Astrocyte of the spinal cord (primary cell): ENCODE results near the gene IGFALS.
A peak's percentile ranks its signal among the peaks of the same experiment; 100 is the strongest.

Experiments
- DNase-seq: peaks from one replicate; pipeline ENCODE4 v3.0.0; 2011; ENCODE audit warnings: low read depth, low spot score
- H3K4me3 ChIP-seq: 2 replicates; pipeline ENCODE4 v1.5.1; 2011; ENCODE audit warnings: low read depth, mild to moderate bottlenecking, low read length, moderate library complexity
- in situ Hi-C: cut with HindIII; loops from 2 replicates; pipeline ENCODE4 v1.10.0; 2017; ENCODE audit warnings: low sequenced_read_pairs
- TF ChIP-seq, protein P1 (sequence below): IDR thresholded peaks from 2 replicates; pipeline ENCODE4 v1.5.1; 2012; ENCODE audit warnings: low read depth, mild to moderate bottlenecking, low read length, inconsistent platforms

The IGFALS gene

DNA sequence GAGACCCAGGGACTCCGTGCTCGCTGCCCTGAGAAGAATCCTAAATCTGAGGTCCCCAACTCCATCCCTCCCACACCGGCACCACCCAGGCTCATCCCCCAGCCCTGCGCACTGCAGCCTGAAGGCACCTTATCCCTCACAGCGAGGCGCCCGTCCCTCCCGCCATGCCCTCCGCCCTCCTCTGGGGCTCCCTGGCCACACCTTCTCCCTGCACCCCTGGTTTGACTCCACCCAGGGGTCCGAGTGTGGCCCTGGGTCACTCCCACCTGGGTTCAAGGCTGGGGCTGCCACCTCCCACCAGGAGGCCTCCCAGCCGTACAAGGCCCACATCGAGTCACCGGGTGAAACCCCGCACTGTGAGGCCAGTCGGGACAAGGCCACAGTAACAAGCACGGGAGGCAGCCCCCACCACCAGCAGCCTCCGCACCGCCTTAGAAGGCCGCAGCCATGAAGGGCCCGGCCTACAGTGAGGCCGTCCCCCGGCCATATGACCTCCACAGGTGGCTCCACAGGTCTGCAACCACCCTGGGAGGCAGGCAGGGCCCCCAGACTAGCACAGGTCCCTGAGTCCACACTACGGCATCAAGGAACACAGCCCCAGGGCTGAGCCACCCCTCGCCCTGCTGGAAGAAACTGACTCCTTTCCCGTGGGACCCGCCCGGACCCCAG, 24.8 kb upstream of the IGFALS start:
- no peak overlapping the region for H3K4me3 ChIP-seq
- in situ Hi-C loops = no loop called here
- TF ChIP-seq, protein P1, sequence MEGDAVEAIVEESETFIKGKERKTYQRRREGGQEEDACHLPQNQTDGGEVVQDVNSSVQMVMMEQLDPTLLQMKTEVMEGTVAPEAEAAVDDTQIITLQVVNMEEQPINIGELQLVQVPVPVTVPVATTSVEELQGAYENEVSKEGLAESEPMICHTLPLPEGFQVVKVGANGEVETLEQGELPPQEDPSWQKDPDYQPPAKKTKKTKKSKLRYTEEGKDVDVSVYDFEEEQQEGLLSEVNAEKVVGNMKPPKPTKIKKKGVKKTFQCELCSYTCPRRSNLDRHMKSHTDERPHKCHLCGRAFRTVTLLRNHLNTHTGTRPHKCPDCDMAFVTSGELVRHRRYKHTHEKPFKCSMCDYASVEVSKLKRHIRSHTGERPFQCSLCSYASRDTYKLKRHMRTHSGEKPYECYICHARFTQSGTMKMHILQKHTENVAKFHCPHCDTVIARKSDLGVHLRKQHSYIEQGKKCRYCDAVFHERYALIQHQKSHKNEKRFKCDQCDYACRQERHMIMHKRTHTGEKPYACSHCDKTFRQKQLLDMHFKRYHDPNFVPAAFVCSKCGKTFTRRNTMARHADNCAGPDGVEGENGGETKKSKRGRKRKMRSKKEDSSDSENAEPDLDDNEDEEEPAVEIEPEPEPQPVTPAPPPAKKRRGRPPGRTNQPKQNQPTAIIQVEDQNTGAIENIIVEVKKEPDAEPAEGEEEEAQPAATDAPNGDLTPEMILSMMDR = no peak

DNA sequence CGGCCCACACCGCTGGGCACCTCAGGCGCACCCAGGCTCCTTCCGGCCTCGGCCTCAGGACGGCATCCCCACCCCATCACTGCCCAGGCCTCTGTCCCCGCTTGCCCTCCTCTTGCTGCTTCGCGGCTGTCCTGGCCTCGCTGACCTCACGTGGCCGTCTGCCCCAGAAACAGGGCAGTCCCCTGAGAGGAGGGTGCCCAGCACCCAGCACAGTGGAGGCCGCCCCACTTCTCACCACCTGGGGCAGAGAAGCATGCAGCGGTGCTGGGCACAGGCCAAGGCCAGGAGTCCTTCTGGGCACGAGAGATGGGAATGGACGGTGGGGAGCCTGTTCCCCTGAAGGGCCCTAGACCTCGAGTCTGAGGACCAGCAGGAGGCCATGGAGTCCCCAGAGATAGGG, 24.2 kb upstream of the IGFALS start:
- no peak overlapping the region for H3K4me3 ChIP-seq
- in situ Hi-C loops = no loop called here
- TF ChIP-seq, protein P1 = no peak
- no peak for DNase-seq

More for the DNA sequence above, 24.8 kb upstream of the IGFALS start:
- DNase-seq = no peak

DNA sequence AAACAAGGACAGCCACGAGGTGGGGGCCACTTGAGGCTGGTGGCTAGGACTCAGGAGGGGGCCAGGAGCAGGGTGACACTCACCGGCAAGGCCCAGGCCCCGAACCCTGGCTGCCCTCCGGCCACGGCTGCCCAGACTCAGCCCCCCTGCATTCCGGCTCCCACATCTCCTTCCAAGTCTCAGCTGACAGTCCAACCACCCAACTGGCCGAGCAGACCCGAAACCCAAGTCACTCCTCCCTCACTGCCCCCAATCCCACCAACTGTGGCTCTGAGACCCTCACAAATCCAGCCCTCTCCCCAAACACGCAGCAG, 23.7 kb upstream of the IGFALS start:
- no peak overlapping the region for H3K4me3 ChIP-seq
- DNase-seq = no peak
- in situ Hi-C loops = no loop called here
- TF ChIP-seq, protein P1 = no peak

DNA sequence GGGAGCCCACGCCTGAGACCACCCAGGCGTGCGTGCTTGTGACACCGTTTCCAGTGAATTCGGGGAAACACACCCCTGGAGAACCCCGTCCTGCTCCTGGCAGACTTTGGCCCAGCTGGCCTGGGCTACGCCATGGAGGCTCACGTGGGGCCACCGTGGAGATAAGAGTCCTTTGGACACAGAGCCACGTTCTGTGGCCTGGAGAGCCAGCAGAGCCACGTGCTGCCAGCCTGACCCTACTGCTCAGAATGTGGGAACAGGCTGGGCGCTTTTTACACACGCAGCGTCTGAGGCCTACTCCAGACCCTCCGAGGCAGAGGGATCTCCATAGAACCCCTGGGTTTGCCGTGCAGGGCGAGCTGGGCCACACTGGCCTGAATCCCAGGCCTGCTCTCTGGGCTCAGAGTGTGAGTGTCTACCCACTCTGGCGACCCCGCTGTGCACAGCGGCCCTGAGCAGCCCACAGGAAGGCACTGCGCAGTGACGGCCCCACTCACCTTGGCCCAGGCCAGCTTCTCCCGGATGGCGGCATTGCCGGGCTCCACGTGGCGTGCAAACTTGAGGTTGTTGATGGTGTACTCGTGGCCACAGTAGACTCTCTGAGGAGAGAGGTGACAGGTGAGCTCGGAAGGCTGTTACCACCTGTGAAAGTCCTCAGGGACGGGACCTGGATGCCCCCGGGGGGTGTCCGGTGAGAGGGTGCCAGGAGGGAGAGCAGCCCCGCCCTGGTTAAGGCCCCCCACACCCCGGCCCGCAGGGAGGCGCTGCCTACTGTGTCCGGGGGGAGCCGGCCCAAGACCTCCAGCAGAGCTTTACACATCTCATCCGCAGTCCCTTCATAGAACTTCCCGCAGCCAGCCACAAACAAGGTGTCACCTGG, 23.1 kb upstream of the IGFALS start:
- H3K4me3 ChIP-seq = no peak overlapping the region
- TF ChIP-seq, protein P1 = no peak
- in situ Hi-C loops = no loop called here
- no peak for DNase-seq

DNA sequence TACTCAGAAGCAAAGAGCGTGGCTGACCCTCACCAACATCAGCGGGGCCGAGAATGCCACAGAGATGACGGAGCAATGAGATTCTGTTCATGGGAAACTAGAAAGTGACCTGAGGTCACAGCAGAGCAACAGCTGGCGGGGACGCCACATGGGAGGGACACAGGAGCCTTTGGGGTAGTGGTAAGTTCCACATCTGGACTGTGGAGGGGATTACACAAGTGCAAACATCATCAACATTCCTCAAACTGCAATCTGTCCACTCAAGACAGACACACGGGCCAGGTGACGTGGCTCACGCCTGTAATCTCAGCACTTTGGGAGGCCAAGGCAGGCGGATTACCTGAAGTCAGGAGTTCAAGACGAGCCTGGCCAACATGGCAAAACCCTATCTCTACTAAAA, 22.0 kb upstream of the IGFALS start:
- H3K4me3 ChIP-seq = no peak overlapping the region
- DNase-seq = no peak
- TF ChIP-seq, protein P1 = no peak
- in situ Hi-C loops = no loop called here

DNA sequence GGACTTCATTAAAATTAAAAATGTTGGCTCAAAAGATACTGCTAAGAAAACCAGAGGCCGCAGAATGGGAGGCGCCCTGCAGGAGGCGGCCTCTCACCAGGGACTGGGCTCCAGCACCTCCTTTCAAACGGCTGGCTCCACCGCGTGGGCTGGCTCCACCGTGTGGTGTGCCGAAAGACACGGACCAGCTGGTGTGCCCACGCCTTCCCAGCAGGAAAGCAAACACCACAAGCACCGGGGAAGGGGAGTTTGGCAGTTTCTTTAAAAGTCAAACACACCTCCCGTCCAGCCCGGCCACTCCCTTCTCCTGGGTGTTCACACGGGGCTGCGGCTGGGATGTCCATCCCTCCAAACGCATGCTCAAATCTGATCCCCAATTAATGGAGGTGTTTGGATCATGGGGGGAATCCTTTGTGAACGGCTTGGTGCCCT, 19.2 kb upstream of the IGFALS start:
- in situ Hi-C loops = no loop called here

More for the DNA sequence above, 19.2 kb upstream of the IGFALS start:
- peak; percentile 38 for DNase-seq
- TF ChIP-seq, protein P1 = peak; percentile 62
- H3K4me3 ChIP-seq = no peak overlapping the region
